ENCODE results near the gene CRABP2. TPM values are rescaled to one million over a fixed set of nuclear protein-coding genes. Genes with fewer than 3 reads are reported as not detected.

The CRABP2 gene
- total and polyA plus RNA-seq, 2 of the 4 experiments (the other 2 are of a cell fraction), result 6.3 to 15.7 TPM

DNA sequence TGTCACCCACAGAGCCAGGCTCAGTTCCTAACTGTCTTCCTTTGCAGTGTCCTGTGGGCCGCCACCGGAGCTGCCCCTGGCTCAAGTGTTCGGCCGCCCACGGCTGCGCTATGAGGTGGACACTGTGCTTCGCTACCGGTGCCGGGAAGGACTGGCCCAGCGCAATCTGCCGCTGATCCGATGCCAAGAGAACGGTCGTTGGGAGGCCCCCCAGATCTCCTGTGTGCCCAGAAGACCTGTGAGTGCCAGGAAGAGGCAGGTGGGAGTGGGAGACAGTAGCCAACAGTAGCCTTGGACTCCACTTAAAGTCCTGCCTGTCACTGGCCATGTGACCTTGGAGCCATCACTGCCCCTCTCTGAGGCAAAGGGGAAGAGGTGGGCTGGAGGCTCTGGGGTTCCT, 46.9 kb downstream of the CRABP2 start:
- 71% methylated on average over 5 of the region's 14 CpGs; no CpG with 5 or more reads in 1 of the 2 experiments for WGBS, 2 experiments (ENCODE audit: extremely low coverage in 2 of 2, insufficient read length in 1 of 2)
- H4K91ac ChIP-seq (ENCODE audit: insufficient read depth, low read depth, low read length), result no peak overlapping the region
- in situ Hi-C loops (cut with MboI; ENCODE audit: low sequenced_read_pairs), result loop anchor here (5.0 kb wide), 1 partner anchor 36 kb away; no protein-coding TSS in a partner anchor

More for the DNA sequence above, 46.9 kb downstream of the CRABP2 start:
- Histone ChIP-seq H3K56ac (ENCODE audit: extremely low read depth, insufficient read depth, low read length) (no peak overlapping the region), H3K23ac (ENCODE audit: low read depth, low read length) (no peak overlapping the region), H3K4me2 (ENCODE audit: low read depth, low read length) (no peak overlapping the region), H2AK5ac (ENCODE audit: low read depth, low read length) (no peak overlapping the region), H2AK9ac (replicated peaks; ENCODE audit: low read depth, low read length, poor library complexity) (no peak overlapping the region), H3K27me3 (ENCODE audit: control insufficient read depth, insufficient read depth, low read length) (peaks cover 32% of the 10 kb centered on the region), H3K79me1 (ENCODE audit: low read depth in 1 of 2, low read length in 2 of 2) (peaks cover 0 to 13% of the 10 kb centered on the region in 2 experiments; a peak in 2 of 4 replicates), H3K9ac (ENCODE audit: low read depth, low read length) (no peak overlapping the region), H3K18ac (ENCODE audit: low read depth, low read length) (no peak overlapping the region), H2BK120ac (ENCODE audit: low read depth, low read length) (no peak overlapping the region), H4K20me1 (ENCODE audit: insufficient read depth, low read length) (0 out of 2 replicates have a peak, but pooled peaks cover 8% of the 10 kb centered on the region), H3K9me3 (ENCODE audit: control insufficient read depth, insufficient read depth, low read length) (no peaks in the 10 kb centered on the region), H3K4me3 (ENCODE audit: insufficient read depth, low read depth, low read length) (no peak overlapping the region), H2BK20ac (ENCODE audit: low read depth, low read length) (no peak overlapping the region), H4K5ac (ENCODE audit: low read depth, low read length) (no peak overlapping the region), H3K9me1 (ENCODE audit: insufficient read depth, low read length) (peaks cover 11% of the 10 kb centered on the region), H3K27ac (ENCODE audit: insufficient read depth, low read length) (no peak overlapping the region), H2AFZ (replicated peaks; ENCODE audit: low read length, poor library complexity) (no peak overlapping the region), H3K4me1 (ENCODE audit: control insufficient read depth, insufficient read depth, low read length) (peaks cover 32% of the 10 kb centered on the region), H3K36me3 (ENCODE audit: control insufficient read depth, insufficient read depth, low read length) (no peaks in the 10 kb centered on the region), H2BK5ac (ENCODE audit: low read depth, low read length, poor library complexity, severe bottlenecking) (no peak overlapping the region), H3K14ac (replicated peaks; ENCODE audit: low read depth, low read length) (no peak overlapping the region), H3K4ac (ENCODE audit: low read depth, low read length) (no peak overlapping the region), H2BK15ac (ENCODE audit: low read depth, low read length) (no peak overlapping the region), H4K8ac (ENCODE audit: low read depth in 2 of 2, low read length in 2 of 2) (no peak overlapping the region)
- ChIA-PET POLR2A (ENCODE audit: unreplicated experiment) (no interaction called here), CTCF (interaction anchor here (1.0 to 1.3 kb wide), 3 partner anchors 20 to 68 kb away, joined by 3 to 5 read pairs (median 5); no protein-coding TSS in a partner anchor)
- ATAC-seq (ENCODE audit: low read depth), result no peak
- BruUV-seq (replicated peaks), result no TSS peak
- TF ChIP-seq MAZ (IDR thresholded peaks at IDR 0.05; ENCODE audit: borderline replicate concordance, low read depth, low read length) (no peak), MXI1 (IDR thresholded peaks at IDR 0.05; ENCODE audit: borderline replicate concordance, low read depth, low read length) (no peak), BHLHE40 (IDR thresholded peaks at IDR 0.05; ENCODE audit: low read depth, low read length) (no peak), RFX5 (IDR thresholded peaks at IDR 0.05; ENCODE audit: low read depth, low read length) (no peak), RAD21 (IDR thresholded peaks at IDR 0.05; ENCODE audit: low read length) (no peak), FOS (IDR thresholded peaks at IDR 0.05; ENCODE audit: low read depth, low read length) (no peak), CHD1 (IDR thresholded peaks at IDR 0.05; ENCODE audit: low read depth, low read length) (no peak)
- TF ChIP-seq, protein P1, sequence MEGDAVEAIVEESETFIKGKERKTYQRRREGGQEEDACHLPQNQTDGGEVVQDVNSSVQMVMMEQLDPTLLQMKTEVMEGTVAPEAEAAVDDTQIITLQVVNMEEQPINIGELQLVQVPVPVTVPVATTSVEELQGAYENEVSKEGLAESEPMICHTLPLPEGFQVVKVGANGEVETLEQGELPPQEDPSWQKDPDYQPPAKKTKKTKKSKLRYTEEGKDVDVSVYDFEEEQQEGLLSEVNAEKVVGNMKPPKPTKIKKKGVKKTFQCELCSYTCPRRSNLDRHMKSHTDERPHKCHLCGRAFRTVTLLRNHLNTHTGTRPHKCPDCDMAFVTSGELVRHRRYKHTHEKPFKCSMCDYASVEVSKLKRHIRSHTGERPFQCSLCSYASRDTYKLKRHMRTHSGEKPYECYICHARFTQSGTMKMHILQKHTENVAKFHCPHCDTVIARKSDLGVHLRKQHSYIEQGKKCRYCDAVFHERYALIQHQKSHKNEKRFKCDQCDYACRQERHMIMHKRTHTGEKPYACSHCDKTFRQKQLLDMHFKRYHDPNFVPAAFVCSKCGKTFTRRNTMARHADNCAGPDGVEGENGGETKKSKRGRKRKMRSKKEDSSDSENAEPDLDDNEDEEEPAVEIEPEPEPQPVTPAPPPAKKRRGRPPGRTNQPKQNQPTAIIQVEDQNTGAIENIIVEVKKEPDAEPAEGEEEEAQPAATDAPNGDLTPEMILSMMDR (conservative IDR thresholded peaks at IDR 0.05; ENCODE audit: low read depth, low read length), result no peak
- dilution Hi-C loops (cut with HindIII; ENCODE audit: low sequenced_read_pairs, unreplicated experiment), result no loop called here
- no peak for DNase-seq
- intact Hi-C loops (cut with micrococcal nuclease), result no loop called here
